ENCODE data around the gene BAZ1B. TPM values are rescaled to one million over a fixed set of nuclear protein-coding genes. Genes with fewer than 3 reads are reported as not detected.
"Not testable (repeated sequence)": the region's sequence is repeated elsewhere in the genome, so short reads cannot be mapped to it uniquely, and the experiment has no call there.

The BAZ1B gene
- total and polyA plus RNA-seq, 4 donors = 8.6 to 31.3 (median 21.5) TPM

GRCh38 chr7:73432676-73433075, 89.4 kb downstream of the BAZ1B start:
- H3K27me3 ChIP-seq (ENCODE audit: control insufficient read depth in 4 of 4, insufficient read depth in 4 of 4, low read length in 3 of 4) = no peaks in the 10 kb centered on the region
- no peak overlapping the region for H3K9ac ChIP-seq (ENCODE audit: low read depth in 1 of 2, low read length in 2 of 2)
- TF ChIP-seq REST (IDR thresholded peaks at IDR 0.05) (no peak), RAD21 (IDR thresholded peaks at IDR 0.05) (no peak), HNF4A (conservative IDR thresholded peaks at IDR 0.05) (no peak), RXRA (IDR thresholded peaks at IDR 0.05) (no peak), FOXA1 (IDR thresholded peaks at IDR 0.05) (no peak), ATF3 (IDR thresholded peaks at IDR 0.05) (no peak), SP1 (IDR thresholded peaks at IDR 0.05) (no peak), CTCF (IDR thresholded peaks at IDR 0.05; ENCODE audit: low read depth, low read length, missing input control) (no peak), TAF1 (conservative IDR thresholded peaks at IDR 0.05) (no peak), HNF4G (IDR thresholded peaks at IDR 0.05) (no peak), MAX (IDR thresholded peaks at IDR 0.05) (no peak)
- no peaks in the 10 kb centered on the region for H3K36me3 ChIP-seq (ENCODE audit: control insufficient read depth in 4 of 4, insufficient read depth in 3 of 4, low read depth in 1 of 4, low read length in 3 of 4)
- peaks cover 0 to 5% (median under 1%) of the 10 kb centered on the region in 4 donors for H3K4me1 ChIP-seq (ENCODE audit: control insufficient read depth in 4 of 4, insufficient read depth in 4 of 4, low read length in 3 of 4)
- 91% methylated on average over 11 of the region's 11 CpGs for WGBS
- H3K27ac ChIP-seq (ENCODE audit: low read depth in 1 of 2, low read length in 2 of 2) = no peak overlapping the region
- peaks cover 0 to 3% (median 0%) of the 10 kb centered on the region in 4 donors for H3K9me3 ChIP-seq (ENCODE audit: control insufficient read depth in 4 of 4, low read length in 3 of 4)
- no peak for DNase-seq (ENCODE audit: low spot score)
- H3K4me3 ChIP-seq (ENCODE audit: low read depth in 1 of 3, low read length in 3 of 3) = no peak overlapping the region

GRCh38 chr7:73431041-73431835, 90.9 kb downstream of the BAZ1B start:
- WGBS = 86% methylated on average over 13 of the region's 13 CpGs
- DNase-seq (ENCODE audit: low spot score) = no peak
- H3K27me3 ChIP-seq (ENCODE audit: control insufficient read depth in 4 of 4, insufficient read depth in 4 of 4, low read length in 3 of 4) = no peaks in the 10 kb centered on the region

GRCh38 chr7:73430540-73430939, 91.6 kb downstream of the BAZ1B start:
- H3K4me1 ChIP-seq (ENCODE audit: control insufficient read depth in 4 of 4, insufficient read depth in 4 of 4, low read length in 3 of 4); H3K27me3 ChIP-seq (ENCODE audit: control insufficient read depth in 4 of 4, insufficient read depth in 4 of 4, low read length in 3 of 4); H3K27ac ChIP-seq (ENCODE audit: low read depth in 1 of 2, low read length in 2 of 2); H3K4me3 ChIP-seq (ENCODE audit: low read depth in 1 of 3, low read length in 3 of 3); H3K36me3 ChIP-seq (ENCODE audit: control insufficient read depth in 4 of 4, insufficient read depth in 3 of 4, low read depth in 1 of 4, low read length in 3 of 4); H3K9ac ChIP-seq (ENCODE audit: low read depth in 1 of 2, low read length in 2 of 2); DNase-seq (ENCODE audit: low spot score); H3K9me3 ChIP-seq (ENCODE audit: control insufficient read depth in 4 of 4, low read length in 3 of 4): not testable (repeated sequence)
- 87% methylated on average over 4 of the region's 4 CpGs for WGBS

More at GRCh38 chr7:73431041-73431835, 90.9 kb downstream of the BAZ1B start:
- Histone ChIP-seq H3K36me3 (ENCODE audit: control insufficient read depth in 4 of 4, insufficient read depth in 3 of 4, low read depth in 1 of 4, low read length in 3 of 4) (no peaks in the 10 kb centered on the region), H3K9ac (ENCODE audit: low read depth in 1 of 2, low read length in 2 of 2) (no peak overlapping the region), H3K9me3 (ENCODE audit: control insufficient read depth in 4 of 4, low read length in 3 of 4) (peaks cover 0 to 3% (median 0%) of the 10 kb centered on the region in 4 donors), H3K4me3 (ENCODE audit: low read depth in 1 of 3, low read length in 3 of 3) (no peak overlapping the region), H3K4me1 (ENCODE audit: control insufficient read depth in 4 of 4, insufficient read depth in 4 of 4, low read length in 3 of 4) (peaks cover 0 to 5% (median 0%) of the 10 kb centered on the region in 4 donors), H3K27ac (ENCODE audit: low read depth in 1 of 2, low read length in 2 of 2) (no peak overlapping the region)
- TF ChIP-seq EGR1 (IDR thresholded peaks at IDR 0.05; ENCODE audit: low read depth in 2 of 2) (no peak), FOXA2 (IDR thresholded peaks at IDR 0.05) (no peak), ATF3 (IDR thresholded peaks at IDR 0.05) (no peak), GABPA (IDR thresholded peaks at IDR 0.05 in 1 of 2, conservative IDR thresholded peaks at IDR 0.05 in 1 of 2) (no peak), MAX (IDR thresholded peaks at IDR 0.05) (no peak), TAF1 (conservative IDR thresholded peaks at IDR 0.05) (no peak), HNF4A (conservative IDR thresholded peaks at IDR 0.05) (no peak), ZBTB33 (IDR thresholded peaks at IDR 0.05) (no peak), JUND (IDR thresholded peaks at IDR 0.05) (no peak), FOXA1 (IDR thresholded peaks at IDR 0.05) (no peak)

Data from liver (tissue), 9 donors.